DOHH2 (cell line): ENCODE data around the gene AMFR.
A peak's percentile ranks its signal among the peaks of the same experiment; 100 is the strongest.

Experiments
- H3F3A ChIP-seq: fragments of 200-600 bp; sonication (generic), shearing (Covaris generic); 2 replicates; pipeline ENCODE4 v1.6.0; 2016; ENCODE audit warnings: antibody characterized with exemption, mild to moderate bottlenecking; ENCODE audit not compliant: control insufficient read depth, insufficient read depth
- H3K27ac ChIP-seq: fragments of 200-600 bp; sonication (generic); 2 replicates; pipeline ENCODE4 v1.5.1; 2014; ENCODE audit warnings: low read depth, mild to moderate bottlenecking, low read length, moderate library complexity
- H3K27me3 ChIP-seq: fragments of 200-600 bp; sonication (generic); 2 replicates; pipeline ENCODE4 v1.6.1; 2014; ENCODE audit warnings: mild to moderate bottlenecking, low read length, mixed read lengths; ENCODE audit not compliant: control insufficient read depth
- H3K36me3 ChIP-seq: fragments of 200-600 bp; sonication (generic); 2 replicates; pipeline ENCODE4 v1.6.1; 2014; ENCODE audit warnings: mild to moderate bottlenecking, low read length, moderate library complexity, mixed read lengths; ENCODE audit not compliant: control insufficient read depth
- H3K4me1 ChIP-seq: fragments of 200-600 bp; sonication (generic); 2 replicates; pipeline ENCODE4 v1.6.1; 2014; ENCODE audit warnings: mild to moderate bottlenecking, low read length, mixed read lengths; ENCODE audit not compliant: control insufficient read depth
- H3K4me2 ChIP-seq: fragments of 200-600 bp; sonication (generic); 2 replicates; pipeline ENCODE4 v1.6.0; 2014; ENCODE audit warnings: mild to moderate bottlenecking, low read length, moderate library complexity
- H3K4me3 ChIP-seq: fragments of 200-600 bp; sonication (generic); 2 replicates; pipeline ENCODE4 v1.5.1; 2014; ENCODE audit warnings: mild to moderate bottlenecking, low read length, mixed read lengths
- H3K79me2 ChIP-seq: fragments of 200-600 bp; sonication (generic); 2 replicates; pipeline ENCODE4 v1.6.1; 2014; ENCODE audit warnings: mild to moderate bottlenecking, low read length, mixed read lengths; ENCODE audit not compliant: control insufficient read depth
- H3K9me2 ChIP-seq: fragments of 200-600 bp; sonication (generic); replicated peaks from 2 replicates; pipeline ENCODE4 v1.6.1; 2014; ENCODE audit warnings: mild to moderate bottlenecking, low read length, mixed read lengths; ENCODE audit not compliant: control insufficient read depth
- H3K9me3 ChIP-seq: fragments of 200-600 bp; sonication (generic); 2 replicates; pipeline ENCODE4 v1.6.1; 2014; ENCODE audit warnings: antibody characterized with exemption, low read length, mixed read lengths; ENCODE audit not compliant: control insufficient read depth, insufficient read depth
- H4K20me1 ChIP-seq: fragments of 200-600 bp; sonication (generic); 2 replicates; pipeline ENCODE4 v1.6.0; 2014; ENCODE audit warnings: low read depth, mild to moderate bottlenecking, antibody characterized with exemption, low read length, moderate library complexity; ENCODE audit not compliant: control insufficient read depth, insufficient read depth
- EZH2phosphoT487 ChIP-seq: fragments of 200-600 bp; sonication (generic); IDR thresholded peaks from 2 replicates; pipeline ENCODE4 v1.6.1; 2017; ENCODE audit warnings: borderline replicate concordance, mild to moderate bottlenecking, antibody characterized with exemption, low read length, moderate library complexity, mixed read lengths
- TF ChIP-seq, protein P1 (sequence below): fragments of 200-600 bp; sonication (generic); IDR thresholded peaks from one replicate; pipeline ENCODE4 v1.5.1; 2014; ENCODE audit warnings: antibody characterized with exemption, mild to moderate bottlenecking, low read depth, low read length; ENCODE audit not compliant: poor library complexity, severe bottlenecking

AMFR gene

GRCh38 chr16:56448005-56448404, 22.7 kb upstream of the AMFR start:
- Histone ChIP-seq H3K4me2 (peak overlapping the region; percentile 83), H3K9me2 (no peaks in the 10 kb centered on the region), H4K20me1 (peaks cover 33% of the 10 kb centered on the region; the same call in 1 of the 2 replicates), H3K4me1 (peaks cover 32% of the 10 kb centered on the region), H3K27me3 (no peaks in the 10 kb centered on the region), H3K79me2 (peaks cover 94% of the 10 kb centered on the region), H3K27ac (no peak overlapping the region), H3K9me3 (no peaks in the 10 kb centered on the region), H3K36me3 (peaks cover 79% of the 10 kb centered on the region), H3K4me3 (peak overlapping the region; percentile 79), H3F3A (no peaks in the 10 kb centered on the region)
- TF ChIP-seq, protein P1, sequence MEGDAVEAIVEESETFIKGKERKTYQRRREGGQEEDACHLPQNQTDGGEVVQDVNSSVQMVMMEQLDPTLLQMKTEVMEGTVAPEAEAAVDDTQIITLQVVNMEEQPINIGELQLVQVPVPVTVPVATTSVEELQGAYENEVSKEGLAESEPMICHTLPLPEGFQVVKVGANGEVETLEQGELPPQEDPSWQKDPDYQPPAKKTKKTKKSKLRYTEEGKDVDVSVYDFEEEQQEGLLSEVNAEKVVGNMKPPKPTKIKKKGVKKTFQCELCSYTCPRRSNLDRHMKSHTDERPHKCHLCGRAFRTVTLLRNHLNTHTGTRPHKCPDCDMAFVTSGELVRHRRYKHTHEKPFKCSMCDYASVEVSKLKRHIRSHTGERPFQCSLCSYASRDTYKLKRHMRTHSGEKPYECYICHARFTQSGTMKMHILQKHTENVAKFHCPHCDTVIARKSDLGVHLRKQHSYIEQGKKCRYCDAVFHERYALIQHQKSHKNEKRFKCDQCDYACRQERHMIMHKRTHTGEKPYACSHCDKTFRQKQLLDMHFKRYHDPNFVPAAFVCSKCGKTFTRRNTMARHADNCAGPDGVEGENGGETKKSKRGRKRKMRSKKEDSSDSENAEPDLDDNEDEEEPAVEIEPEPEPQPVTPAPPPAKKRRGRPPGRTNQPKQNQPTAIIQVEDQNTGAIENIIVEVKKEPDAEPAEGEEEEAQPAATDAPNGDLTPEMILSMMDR: no peak
- no peak for TF ChIP-seq EZH2phosphoT487

DNA sequence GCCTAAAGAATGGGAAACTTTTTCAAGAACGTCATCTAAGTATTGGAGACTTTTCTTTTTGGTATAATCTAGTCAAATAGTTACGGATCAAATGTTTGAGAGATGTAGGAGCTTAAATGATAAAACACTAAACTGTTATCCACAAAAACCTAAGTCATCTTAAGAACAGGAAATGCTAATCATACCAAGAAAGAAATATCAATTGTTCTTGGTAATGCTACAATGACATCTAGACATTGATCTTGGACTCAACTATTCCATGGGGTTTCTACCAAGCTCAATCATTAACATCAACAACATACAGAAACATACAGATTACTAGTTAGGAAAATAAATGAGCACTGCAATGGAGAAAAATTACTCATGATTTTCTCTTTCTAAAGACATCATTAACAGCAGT, 21.9 kb upstream of the AMFR start:
- Histone ChIP-seq H3K79me2 (peaks cover 94% of the 10 kb centered on the region), H3K27ac (no peak overlapping the region), H3K9me3 (no peaks in the 10 kb centered on the region), H3K9me2 (no peaks in the 10 kb centered on the region), H3K4me2 (no peak overlapping the region; the same call in 1 of the 2 replicates), H3K27me3 (no peaks in the 10 kb centered on the region), H3K4me3 (no peak overlapping the region), H4K20me1 (peaks cover 33% of the 10 kb centered on the region; the same call in 1 of the 2 replicates), H3K36me3 (peaks cover 80% of the 10 kb centered on the region), H3K4me1 (peaks cover 25% of the 10 kb centered on the region), H3F3A (no peaks in the 10 kb centered on the region)
- no peak for TF ChIP-seq EZH2phosphoT487
- TF ChIP-seq, protein P1: no peak

- Histone ChIP-seq H3K27ac (no peak overlapping the region), H3K9me3 (no peaks in the 10 kb centered on the region), H3K27me3 (no peaks in the 10 kb centered on the region), H3F3A (no peaks in the 10 kb centered on the region), H3K9me2 (no peaks in the 10 kb centered on the region), H3K4me1 (no peaks in the 10 kb centered on the region), H3K4me3 (no peak overlapping the region), H3K4me2 (no peak overlapping the region), H3K36me3 (peaks cover 82% of the 10 kb centered on the region), H4K20me1 (peaks cover 6% of the 10 kb centered on the region; the same call in 1 of the 2 replicates), H3K79me2 (peaks cover 44% of the 10 kb centered on the region)
- TF ChIP-seq, protein P1: no peak
- no peak for TF ChIP-seq EZH2phosphoT487
These were observed 12.7 kb upstream of the AMFR start for GRCh38 chr16:56438038-56438437.
